K562 (cell line): Measurements from ENCODE around the gene TBC1D2. TPM values are rescaled to one million over a fixed set of nuclear protein-coding genes. Genes with fewer than 3 reads are reported as not detected.

Experiments
- ARHGAP35 ChIP-seq: fragments of 450-650 bp; IDR thresholded peaks from 2 replicates; pipeline ENCODE4 v1.6.1; 2018; ENCODE audit not compliant: partially characterized antibody
- ASH1L ChIP-seq: fragments of 450-650 bp; IDR thresholded peaks from 2 replicates; pipeline ENCODE4 v1.6.1; 2018; ENCODE audit warnings: borderline replicate concordance, mild to moderate bottlenecking, low read depth; ENCODE audit not compliant: partially characterized antibody
- BACH1 ChIP-seq: fragments of 200-800 bp; sonication (Bioruptor generic); IDR thresholded peaks from 2 replicates; pipeline ENCODE4 v1.6.1; 2016; ENCODE audit warnings: missing genetic modification characterization, missing compliant biosample characterization
- BCOR ChIP-seq: fragments of 450-650 bp; IDR thresholded peaks from 2 replicates; pipeline ENCODE4 v1.6.1; 2016
- CGGBP1 ChIP-seq: fragments of 250-450 bp; sonication (Bioruptor Pico); IDR thresholded peaks from 2 replicates; pipeline ENCODE4 v1.9.0; 2021; ENCODE audit warnings: mild to moderate bottlenecking
- DDX20 ChIP-seq: fragments of 450-650 bp; IDR thresholded peaks from 2 replicates; pipeline ENCODE4 v1.6.1; 2016; ENCODE audit warnings: missing genetic modification characterization, low read depth, mild to moderate bottlenecking, missing compliant biosample characterization, moderate library complexity
- ELF4 ChIP-seq: fragments of 450-650 bp; formaldehyde crosslinking; IDR thresholded peaks from 2 replicates; pipeline ENCODE4 v1.4.0; 2022; ENCODE audit warnings: missing genetic modification characterization
- ELK1 ChIP-seq: sonication (generic); formaldehyde crosslinking; IDR thresholded peaks from 2 replicates; pipeline ENCODE4 v1.8.1; 2022; ENCODE audit warnings: missing genetic modification reagents
- FOXO4 ChIP-seq: fragments of 450-650 bp; formaldehyde crosslinking; IDR thresholded peaks from 2 replicates; pipeline ENCODE4 v1.4.0; 2020; ENCODE audit warnings: mild to moderate bottlenecking, moderate library complexity
- HLTF ChIP-seq: fragments of 450-650 bp; IDR thresholded peaks from 2 replicates; pipeline ENCODE4 v1.6.1; 2016
- LCOR ChIP-seq: sonication (generic); formaldehyde crosslinking; IDR thresholded peaks from 2 replicates; pipeline ENCODE4 v1.8.0; 2022; ENCODE audit warnings: mild to moderate bottlenecking, missing genetic modification reagents
- MAZ ChIP-seq, 2 experiments: fragments of 450-650 bp in 1 of 2; sonication (generic) in 1 of 2; formaldehyde crosslinking; IDR thresholded peaks in 1 of 2; conservative IDR thresholded peaks in 1 of 2; 2 replicates each; pipeline versions ENCODE4 v1.4.0 to v1.5.0; 2020; ENCODE audit warnings: mild to moderate bottlenecking in 1 of 2, missing genetic modification reagents in 1 of 2
- MECOM ChIP-seq: fragments of 250-450 bp; sonication (Bioruptor Pico); IDR thresholded peaks from 2 replicates; pipeline ENCODE4 v1.8.0; 2022; ENCODE audit warnings: inconsistent platforms
- MXI1 ChIP-seq: IDR thresholded peaks from 2 replicates; pipeline ENCODE4 v1.6.1; 2011; ENCODE audit warnings: low read depth, mild to moderate bottlenecking, improper control_type of control experiment, low read length
- NCOA4 ChIP-seq: fragments of 450-650 bp; IDR thresholded peaks from 2 replicates; pipeline ENCODE4 v1.6.1; 2018; ENCODE audit warnings: mild to moderate bottlenecking; ENCODE audit not compliant: partially characterized antibody
- NONO ChIP-seq, 2 experiments: fragments of 200-400 bp in 1 of 2; fragments of 450-650 bp in 1 of 2; formaldehyde crosslinking in 1 of 2; IDR thresholded peaks; 2 replicates each; pipeline ENCODE4 v1.6.1; 2017; ENCODE audit warnings: low read depth in 2 of 2, mild to moderate bottlenecking in 2 of 2, moderate library complexity in 2 of 2, low read length in 1 of 2
- PRPF4 ChIP-seq: fragments of 200-400 bp; formaldehyde crosslinking; IDR thresholded peaks from one replicate; pipeline ENCODE4 v1.6.1; 2017; ENCODE audit warnings: low read length, low read depth, mild to moderate bottlenecking; ENCODE audit not compliant: insufficient read depth, poor library complexity, severe bottlenecking
- PYGO2 ChIP-seq: fragments of 450-650 bp; IDR thresholded peaks from 2 replicates; pipeline ENCODE4 v1.6.1; 2016; ENCODE audit warnings: mild to moderate bottlenecking, missing genetic modification characterization, moderate library complexity, missing compliant biosample characterization
- RB1 ChIP-seq: fragments of 450-650 bp; IDR thresholded peaks from 2 replicates; pipeline ENCODE4 v1.6.1; 2017; ENCODE audit warnings: low read depth, mild to moderate bottlenecking
- SMAD3 ChIP-seq: fragments of 450-650 bp; formaldehyde crosslinking; conservative IDR thresholded peaks from 2 replicates; pipeline ENCODE4 v1.4.0; 2020; ENCODE audit warnings: mild to moderate bottlenecking
- SREBF2 ChIP-seq: sonication (generic); formaldehyde crosslinking; IDR thresholded peaks from 2 replicates; pipeline ENCODE4 v1.4.0; 2020; ENCODE audit warnings: mild to moderate bottlenecking, missing genetic modification reagents
- U2AF2 ChIP-seq: fragments of 200-400 bp; formaldehyde crosslinking; optimal IDR thresholded peaks from 2 replicates; pipeline ENCODE3; 2017; ENCODE audit warnings: low read depth, mild to moderate bottlenecking, low read length
- USF1 ChIP-seq: sonication (generic); formaldehyde crosslinking; IDR thresholded peaks from 2 replicates; pipeline ENCODE4 v1.9.0; 2022; ENCODE audit warnings: mild to moderate bottlenecking, missing genetic modification reagents
- ZBTB1 ChIP-seq: sonication (generic); formaldehyde crosslinking; IDR thresholded peaks from 2 replicates; pipeline ENCODE4 v1.8.1; 2023; ENCODE audit warnings: missing genetic modification reagents, low read depth, mild to moderate bottlenecking, borderline replicate concordance
- ZNF184 ChIP-seq: sonication (generic); formaldehyde crosslinking; IDR thresholded peaks from 2 replicates; pipeline ENCODE4 v1.5.0; 2020; ENCODE audit warnings: missing genetic modification reagents
- ZNF282 ChIP-seq: sonication (generic); formaldehyde crosslinking; IDR thresholded peaks from 2 replicates; pipeline ENCODE4 v1.8.1; 2023; ENCODE audit warnings: missing genetic modification reagents
- ZNF668 ChIP-seq: fragments of 250-450 bp; sonication (Bioruptor Pico); IDR thresholded peaks from 2 replicates; pipeline ENCODE4 v1.8.0; 2022; ENCODE audit warnings: mild to moderate bottlenecking, inconsistent platforms
- ZNF717 ChIP-seq: fragments of 250-450 bp; sonication (Bioruptor Pico); IDR thresholded peaks from 2 replicates; pipeline ENCODE4 v1.5.0; 2021
- polyA plus RNA-seq, 8 experiments: library from polyadenylated mRNA; depleted of rRNA in 4 of 8; stranded (reverse) in 5 of 8; unstranded in 3 of 8; fragments of >200 nt; fragmentation: Nextera tagmentation in 2 of 8; fragmentation: Illumina TruSeq in 1 of 8; extraction: Ambion mirVana in 2 of 8; extraction: Trizol in 1 of 8; gene quantifications; 2 replicates each; pipeline versions ENCODE4 v1.2.1 to v1.2.3, GENCODE V29; 2011 to 2014; ENCODE audit warnings: inconsistent platforms in 1 of 8, missing spikeins in 1 of 8
- total RNA-seq, 7 experiments: library from RNA; depleted of rRNA in 6 of 7; stranded (reverse); fragments of >200 nt in 6 of 7; fragmentation: Illumina TruSeq in 2 of 7; extraction: Trizol in 2 of 7; gene quantifications; 2 replicates each; pipeline versions ENCODE4 v1.2.1 to v1.2.3, GENCODE V29; 2011 to 2021; ENCODE audit warnings: low replicate concordance in 1 of 7

The TBC1D2 gene
- total and polyA plus RNA-seq, 9 of the 15 experiments (the other 6 are each of a cell fraction or from before 2014, with no cell fraction given): 0.10 to 7.0 (median 2.5) TPM

- no peak for TF ChIP-seq FOXO4 (CRISPR knock-in tag)
- TF ChIP-seq NONO (IDR thresholded peaks at IDR 0.05; ENCODE audit: low read depth in 2 of 2, low read length in 1 of 2): no peak
- no peak for TF ChIP-seq DDX20
- TF ChIP-seq ZBTB1: no peak
- peak; percentile 44; the same call in 1 of the 2 replicates for TF ChIP-seq MECOM (CRISPR knock-in tag)
- peak; percentile 21; the same call in 1 of the 2 replicates for TF ChIP-seq ZNF668
- no peak for TF ChIP-seq ELF4 (CRISPR knock-in tag)
- no peak for TF ChIP-seq ELK1
- no peak for TF ChIP-seq USF1 (CRISPR knock-in tag)
- no peak for TF ChIP-seq HLTF
- peak; percentile 99 for TF ChIP-seq LCOR
- no peak for TF ChIP-seq NCOA4
- no peak for TF ChIP-seq ARHGAP35
- TF ChIP-seq ZNF282 (CRISPR knock-in tag): no peak
- TF ChIP-seq SMAD3 (CRISPR knock-in tag): 0 out of 2 replicates have a peak, but pooled peaks have one; percentile 45
- TF ChIP-seq PRPF4: no peak
- no peak for TF ChIP-seq SREBF2
- TF ChIP-seq BACH1 (tag): peak; percentile 69; the same call in 1 of the 2 replicates
- TF ChIP-seq U2AF2: no peak
- TF ChIP-seq ZNF717 (CRISPR knock-in tag): no peak
- TF ChIP-seq CGGBP1 (CRISPR knock-in tag): no peak
- TF ChIP-seq PYGO2 (tag): no peak
- peak; percentile 54 to 80 for TF ChIP-seq MAZ (CRISPR knock-in tag; conservative IDR thresholded peaks at IDR 0.05 in 1 of 2, IDR thresholded peaks at IDR 0.05 in 1 of 2)
- no peak for TF ChIP-seq ZNF184
- no peak for TF ChIP-seq RB1
- TF ChIP-seq BCOR: peak; percentile 94
- no peak for TF ChIP-seq MXI1
- no peak for TF ChIP-seq ASH1L
These were observed 73.2 kb downstream of the TBC1D2 start (continued) for GRCh38 chr9:98182069-98182820.
